ENCODE results near the gene U2AF1L4.

The U2AF1L4 gene

GRCh38 chr19:35748106-35749020, 3.1 kb upstream of the U2AF1L4 start, which contains the start of gene LIN37:
TSS of gene LIN37 (plus strand) at chr19:35748576. CDS start at chr19:35748725, 149 bp downstream.
- H3K27me3 ChIP-seq (ENCODE audit: control insufficient read depth, insufficient read depth, low read length): no peaks in the 10 kb centered on the region
- no peaks in the 10 kb centered on the region for H3K4me1 ChIP-seq (ENCODE audit: control insufficient read depth, insufficient read depth, low read length)
- H3K9me3 ChIP-seq (ENCODE audit: control insufficient read depth, insufficient read depth, low read length): no peaks in the 10 kb centered on the region
- no peaks in the 10 kb centered on the region for H3K36me3 ChIP-seq (ENCODE audit: control insufficient read depth, insufficient read depth, low read length)
- DNase-seq (ENCODE audit: low read depth, low spot score): peak; percentile 97
- H3K27ac ChIP-seq (ENCODE audit: low read length): no peak within 1 kb of the TSS
- no CpG with 5 or more reads among the region's 45 CpGs for WGBS (ENCODE audit: insufficient coverage, insufficient read length)
- peak within 1 kb of the TSS; percentile 61; the same call in 1 of the 2 replicates for H3K4me3 ChIP-seq (ENCODE audit: low read length)

- Histone ChIP-seq H3K4me1 (ENCODE audit: control insufficient read depth, insufficient read depth, low read length) (no peaks in the 10 kb centered on the region), H3K27ac (ENCODE audit: low read length) (no peak overlapping the region), H3K9me3 (ENCODE audit: control insufficient read depth, insufficient read depth, low read length) (no peaks in the 10 kb centered on the region), H3K4me3 (ENCODE audit: low read length) (no peak overlapping the region), H3K27me3 (ENCODE audit: control insufficient read depth, insufficient read depth, low read length) (no peaks in the 10 kb centered on the region), H3K36me3 (ENCODE audit: control insufficient read depth, insufficient read depth, low read length) (no peaks in the 10 kb centered on the region)
- WGBS (ENCODE audit: insufficient coverage, insufficient read length): no CpG with 5 or more reads among the region's 5 CpGs
- DNase-seq (ENCODE audit: low read depth, low spot score): no peak
These were observed 1.3 kb upstream of the U2AF1L4 start for GRCh38 chr19:35746531-35746930.

GRCh38 chr19:35746087-35746462, 857 bp upstream of the U2AF1L4 start:
- no peak overlapping the region for H3K27ac ChIP-seq (ENCODE audit: low read length)

GRCh38 chr19:35744430-35745327, 539 bp downstream of the U2AF1L4 start:
- peak; percentile 90 for DNase-seq (ENCODE audit: low read depth, low spot score)
- Histone ChIP-seq H3K36me3 (ENCODE audit: control insufficient read depth, insufficient read depth, low read length) (no peaks in the 10 kb centered on the region), H3K27me3 (ENCODE audit: control insufficient read depth, insufficient read depth, low read length) (no peaks in the 10 kb centered on the region), H3K4me1 (ENCODE audit: control insufficient read depth, insufficient read depth, low read length) (peaks cover 2% of the 10 kb centered on the region; the same call in 1 of the 2 replicates), H3K9me3 (ENCODE audit: control insufficient read depth, insufficient read depth, low read length) (no peaks in the 10 kb centered on the region), H3K27ac (ENCODE audit: low read length) (no peak overlapping the region), H3K4me3 (ENCODE audit: low read length) (peak overlapping the region; percentile 56; the same call in 1 of the 2 replicates)
- no CpG with 5 or more reads among the region's 41 CpGs for WGBS (ENCODE audit: insufficient coverage, insufficient read length)

More at GRCh38 chr19:35746087-35746462, 857 bp upstream of the U2AF1L4 start:
- no peaks in the 10 kb centered on the region for H3K27me3 ChIP-seq (ENCODE audit: control insufficient read depth, insufficient read depth, low read length)
- H3K4me1 ChIP-seq (ENCODE audit: control insufficient read depth, insufficient read depth, low read length): no peaks in the 10 kb centered on the region
- WGBS (ENCODE audit: insufficient coverage, insufficient read length): no CpG with 5 or more reads among the region's 4 CpGs
- peak overlapping the region; percentile 69; the same call in 1 of the 2 replicates for H3K4me3 ChIP-seq (ENCODE audit: low read length)
- H3K36me3 ChIP-seq (ENCODE audit: control insufficient read depth, insufficient read depth, low read length): no peaks in the 10 kb centered on the region
- DNase-seq (ENCODE audit: low read depth, low spot score): no peak
- H3K9me3 ChIP-seq (ENCODE audit: control insufficient read depth, insufficient read depth, low read length): no peaks in the 10 kb centered on the region

- no peaks in the 10 kb centered on the region for H3K9me3 ChIP-seq (ENCODE audit: control insufficient read depth, insufficient read depth, low read length)
- no peak for DNase-seq (ENCODE audit: low read depth, low spot score)
- peak overlapping the region; percentile 35; the same call in 1 of the 2 replicates for H3K4me3 ChIP-seq (ENCODE audit: low read length)
- H3K27me3 ChIP-seq (ENCODE audit: control insufficient read depth, insufficient read depth, low read length): no peaks in the 10 kb centered on the region
- H3K27ac ChIP-seq (ENCODE audit: low read length): no peak overlapping the region
- H3K4me1 ChIP-seq (ENCODE audit: control insufficient read depth, insufficient read depth, low read length): peaks cover 2% of the 10 kb centered on the region; the same call in 1 of the 2 replicates
- WGBS (ENCODE audit: insufficient coverage, insufficient read length): no CpG with 5 or more reads among the region's 19 CpGs
- no peaks in the 10 kb centered on the region for H3K36me3 ChIP-seq (ENCODE audit: control insufficient read depth, insufficient read depth, low read length)
These were observed 1.4 kb downstream of the U2AF1L4 start for GRCh38 chr19:35743640-35744429.

- no peak within 1 kb of the TSS for H3K27ac ChIP-seq (ENCODE audit: low read length)
- H3K9me3 ChIP-seq (ENCODE audit: control insufficient read depth, insufficient read depth, low read length): no peaks in the 10 kb centered on the region
- H3K27me3 ChIP-seq (ENCODE audit: control insufficient read depth, insufficient read depth, low read length): no peaks in the 10 kb centered on the region
- peaks cover 9% of the 10 kb centered on the region; the same call in 1 of the 2 replicates for H3K36me3 ChIP-seq (ENCODE audit: control insufficient read depth, insufficient read depth, low read length)
- DNase-seq (ENCODE audit: low read depth, low spot score): no peak
- peaks cover 2% of the 10 kb centered on the region; the same call in 1 of the 2 replicates for H3K4me1 ChIP-seq (ENCODE audit: control insufficient read depth, insufficient read depth, low read length)
- no CpG with 5 or more reads among the region's 9 CpGs for WGBS (ENCODE audit: insufficient coverage, insufficient read length)
- H3K4me3 ChIP-seq (ENCODE audit: low read length): no peak within 1 kb of the TSS
These were observed 3.0 kb downstream of the U2AF1L4 start, which contains the start of gene IGFLR1 for GRCh38 chr19:35742121-35742724. TSS of gene IGFLR1 (minus strand) at chr19:35742452. CDS start at chr19:35741180, 1,272 bp downstream.

GRCh38 chr19:35741203-35741515, 4.1 kb downstream of the U2AF1L4 start:
- Histone ChIP-seq H3K27me3 (ENCODE audit: control insufficient read depth, insufficient read depth, low read length) (no peaks in the 10 kb centered on the region), H3K4me1 (ENCODE audit: control insufficient read depth, insufficient read depth, low read length) (peaks cover 2% of the 10 kb centered on the region; the same call in 1 of the 2 replicates), H3K9me3 (ENCODE audit: control insufficient read depth, insufficient read depth, low read length) (no peaks in the 10 kb centered on the region), H3K4me3 (ENCODE audit: low read length) (peak overlapping the region; percentile 51; the same call in 1 of the 2 replicates), H3K27ac (ENCODE audit: low read length) (no peak overlapping the region), H3K36me3 (ENCODE audit: control insufficient read depth, insufficient read depth, low read length) (peaks cover 12% of the 10 kb centered on the region; the same call in 1 of the 2 replicates)
- no CpG with 5 or more reads among the region's 12 CpGs for WGBS (ENCODE audit: insufficient coverage, insufficient read length)
- no peak for DNase-seq (ENCODE audit: low read depth, low spot score)

GRCh38 chr19:35740423-35741202, 4.6 kb downstream of the U2AF1L4 start:
- peak; percentile 92 for DNase-seq (ENCODE audit: low read depth, low spot score)
- H3K27ac ChIP-seq (ENCODE audit: low read length): no peak overlapping the region
- peak overlapping the region; percentile 79 for H3K4me3 ChIP-seq (ENCODE audit: low read length)
- peaks cover 2% of the 10 kb centered on the region; the same call in 1 of the 2 replicates for H3K4me1 ChIP-seq (ENCODE audit: control insufficient read depth, insufficient read depth, low read length)
- no peaks in the 10 kb centered on the region for H3K27me3 ChIP-seq (ENCODE audit: control insufficient read depth, insufficient read depth, low read length)
- no peaks in the 10 kb centered on the region for H3K9me3 ChIP-seq (ENCODE audit: control insufficient read depth, insufficient read depth, low read length)
- no CpG with 5 or more reads among the region's 63 CpGs for WGBS (ENCODE audit: insufficient coverage, insufficient read length)
- peaks cover 12% of the 10 kb centered on the region; the same call in 1 of the 2 replicates for H3K36me3 ChIP-seq (ENCODE audit: control insufficient read depth, insufficient read depth, low read length)

GRCh38 chr19:35740108-35740422, 5.2 kb downstream of the U2AF1L4 start:
- DNase-seq (ENCODE audit: low read depth, low spot score): no peak
- Histone ChIP-seq H3K9me3 (ENCODE audit: control insufficient read depth, insufficient read depth, low read length) (no peaks in the 10 kb centered on the region), H3K27me3 (ENCODE audit: control insufficient read depth, insufficient read depth, low read length) (no peaks in the 10 kb centered on the region), H3K27ac (ENCODE audit: low read length) (no peak overlapping the region), H3K4me3 (ENCODE audit: low read length) (peak overlapping the region; percentile 79), H3K4me1 (ENCODE audit: control insufficient read depth, insufficient read depth, low read length) (peaks cover 2% of the 10 kb centered on the region; the same call in 1 of the 2 replicates), H3K36me3 (ENCODE audit: control insufficient read depth, insufficient read depth, low read length) (peaks cover 16% of the 10 kb centered on the region)
- no CpG with 5 or more reads among the region's 16 CpGs for WGBS (ENCODE audit: insufficient coverage, insufficient read length)
